PFSK-1 (cell line): Measurements from ENCODE around the gene SNX33. TPM values are rescaled to one million over a fixed set of nuclear protein-coding genes. Genes with fewer than 3 reads are reported as not detected.

ENCODE experiments used
- FOXP2 ChIP-seq: optimal IDR thresholded peaks from 2 replicates; pipeline ENCODE3; 2011; ENCODE audit warnings: borderline replicate concordance, control low read depth, inconsistent platforms; ENCODE audit not compliant: insufficient read depth; ENCODE audit errors: extremely low read length, extremely low read depth
- POLR2AphosphoS5 ChIP-seq: IDR thresholded peaks from 2 replicates; pipeline ENCODE4 v1.6.1; 2012; ENCODE audit warnings: low read depth, mild to moderate bottlenecking, control low read depth, low read length, moderate library complexity
- SIN3A ChIP-seq: IDR thresholded peaks from 2 replicates; pipeline ENCODE4 v1.6.1; 2012; ENCODE audit warnings: mild to moderate bottlenecking, low read length, moderate library complexity, borderline replicate concordance; ENCODE audit not compliant: insufficient read depth
- TAF1 ChIP-seq: IDR thresholded peaks from 2 replicates; pipeline ENCODE4 v1.6.1; 2012; ENCODE audit warnings: low read length, control low read depth, borderline replicate concordance; ENCODE audit not compliant: insufficient read depth
- polyA plus RNA-seq: library from polyadenylated mRNA; unstranded; fragments of >200 nt; gene quantifications from one replicate; pipeline ENCODE4 v1.2.1, GENCODE V29; 2012; ENCODE audit warnings: low read depth, missing spikeins; ENCODE audit not compliant: insufficient read length
- TF ChIP-seq, protein P1 (sequence below), 2 experiments: IDR thresholded peaks; 2 replicates each; pipeline versions ENCODE4 v1.6.1 to v1.8.0; 2011 to 2012; ENCODE audit warnings: low read depth in 2 of 2, low read length in 2 of 2, control low read depth in 1 of 2, inconsistent platforms in 1 of 2, mild to moderate bottlenecking in 1 of 2, moderate library complexity in 1 of 2; ENCODE audit not compliant: insufficient read depth in 1 of 2

SNX33 gene, protein sequence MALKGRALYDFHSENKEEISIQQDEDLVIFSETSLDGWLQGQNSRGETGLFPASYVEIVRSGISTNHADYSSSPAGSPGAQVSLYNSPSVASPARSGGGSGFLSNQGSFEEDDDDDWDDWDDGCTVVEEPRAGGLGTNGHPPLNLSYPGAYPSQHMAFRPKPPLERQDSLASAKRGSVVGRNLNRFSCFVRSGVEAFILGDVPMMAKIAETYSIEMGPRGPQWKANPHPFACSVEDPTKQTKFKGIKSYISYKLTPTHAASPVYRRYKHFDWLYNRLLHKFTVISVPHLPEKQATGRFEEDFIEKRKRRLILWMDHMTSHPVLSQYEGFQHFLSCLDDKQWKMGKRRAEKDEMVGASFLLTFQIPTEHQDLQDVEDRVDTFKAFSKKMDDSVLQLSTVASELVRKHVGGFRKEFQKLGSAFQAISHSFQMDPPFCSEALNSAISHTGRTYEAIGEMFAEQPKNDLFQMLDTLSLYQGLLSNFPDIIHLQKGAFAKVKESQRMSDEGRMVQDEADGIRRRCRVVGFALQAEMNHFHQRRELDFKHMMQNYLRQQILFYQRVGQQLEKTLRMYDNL
- 26.6 TPM for polyA plus RNA-seq

DNA sequence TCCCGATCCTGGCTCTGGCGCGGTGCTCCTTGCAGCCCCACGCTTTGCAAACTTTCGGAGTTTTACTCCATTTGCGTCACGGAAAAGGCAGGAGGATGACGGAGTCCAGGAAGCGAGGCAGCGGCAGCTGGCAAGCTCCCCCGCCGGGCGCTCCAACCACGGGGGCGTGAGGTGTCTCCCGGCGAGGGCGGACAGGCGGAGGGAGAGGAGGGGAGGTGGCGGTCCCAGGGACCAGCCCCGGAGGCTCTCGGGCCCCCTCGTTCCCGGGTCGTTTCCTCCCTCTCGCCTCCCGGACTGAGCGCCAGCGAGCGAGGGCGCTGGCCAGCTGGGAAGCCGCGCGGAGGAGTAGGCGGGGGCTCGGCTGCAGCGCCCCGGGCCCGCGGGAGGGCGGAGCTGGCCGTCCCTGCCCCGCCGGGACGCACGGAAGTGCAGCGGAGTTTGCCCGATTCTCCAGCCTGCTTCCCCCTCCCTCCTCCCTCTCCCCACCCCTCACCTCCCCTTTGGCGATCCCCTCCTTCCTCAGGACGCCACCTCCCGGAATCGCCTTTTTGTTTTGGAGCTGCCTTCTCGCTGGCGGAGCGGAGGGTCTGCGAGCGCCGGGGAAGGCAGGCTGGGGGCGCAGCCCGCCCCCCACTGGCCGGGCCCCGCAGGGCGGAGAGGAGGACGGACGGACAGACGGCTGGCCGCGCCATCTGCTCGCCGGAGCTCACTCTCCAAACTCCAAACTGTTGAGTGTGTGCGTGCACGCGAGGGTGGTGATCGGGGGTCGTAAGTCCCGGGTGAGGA, at the start of gene SNX33:
SNX33 (plus strand) TSS at position 543 of the 786 bp plus-strand sequence. CDS start 1,191 bp downstream, outside the sequence.
- TF ChIP-seq POLR2AphosphoS5 (no peak; the same call in 1 of the 2 replicates), SIN3A (no peak; the same call in 1 of the 2 replicates), FOXP2 (peak; percentile 55), TAF1 (peak; percentile 34; the same call in 1 of the 2 replicates)
- TF ChIP-seq, protein P1, sequence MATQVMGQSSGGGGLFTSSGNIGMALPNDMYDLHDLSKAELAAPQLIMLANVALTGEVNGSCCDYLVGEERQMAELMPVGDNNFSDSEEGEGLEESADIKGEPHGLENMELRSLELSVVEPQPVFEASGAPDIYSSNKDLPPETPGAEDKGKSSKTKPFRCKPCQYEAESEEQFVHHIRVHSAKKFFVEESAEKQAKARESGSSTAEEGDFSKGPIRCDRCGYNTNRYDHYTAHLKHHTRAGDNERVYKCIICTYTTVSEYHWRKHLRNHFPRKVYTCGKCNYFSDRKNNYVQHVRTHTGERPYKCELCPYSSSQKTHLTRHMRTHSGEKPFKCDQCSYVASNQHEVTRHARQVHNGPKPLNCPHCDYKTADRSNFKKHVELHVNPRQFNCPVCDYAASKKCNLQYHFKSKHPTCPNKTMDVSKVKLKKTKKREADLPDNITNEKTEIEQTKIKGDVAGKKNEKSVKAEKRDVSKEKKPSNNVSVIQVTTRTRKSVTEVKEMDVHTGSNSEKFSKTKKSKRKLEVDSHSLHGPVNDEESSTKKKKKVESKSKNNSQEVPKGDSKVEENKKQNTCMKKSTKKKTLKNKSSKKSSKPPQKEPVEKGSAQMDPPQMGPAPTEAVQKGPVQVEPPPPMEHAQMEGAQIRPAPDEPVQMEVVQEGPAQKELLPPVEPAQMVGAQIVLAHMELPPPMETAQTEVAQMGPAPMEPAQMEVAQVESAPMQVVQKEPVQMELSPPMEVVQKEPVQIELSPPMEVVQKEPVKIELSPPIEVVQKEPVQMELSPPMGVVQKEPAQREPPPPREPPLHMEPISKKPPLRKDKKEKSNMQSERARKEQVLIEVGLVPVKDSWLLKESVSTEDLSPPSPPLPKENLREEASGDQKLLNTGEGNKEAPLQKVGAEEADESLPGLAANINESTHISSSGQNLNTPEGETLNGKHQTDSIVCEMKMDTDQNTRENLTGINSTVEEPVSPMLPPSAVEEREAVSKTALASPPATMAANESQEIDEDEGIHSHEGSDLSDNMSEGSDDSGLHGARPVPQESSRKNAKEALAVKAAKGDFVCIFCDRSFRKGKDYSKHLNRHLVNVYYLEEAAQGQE (IDR thresholded peaks at IDR 0.05; ENCODE audit: insufficient read depth in 1 of 2, low read depth in 2 of 2, low read length in 2 of 2), result 0 out of 4 replicates have a peak, but pooled peaks have one; percentile 34 to 37

DNA sequence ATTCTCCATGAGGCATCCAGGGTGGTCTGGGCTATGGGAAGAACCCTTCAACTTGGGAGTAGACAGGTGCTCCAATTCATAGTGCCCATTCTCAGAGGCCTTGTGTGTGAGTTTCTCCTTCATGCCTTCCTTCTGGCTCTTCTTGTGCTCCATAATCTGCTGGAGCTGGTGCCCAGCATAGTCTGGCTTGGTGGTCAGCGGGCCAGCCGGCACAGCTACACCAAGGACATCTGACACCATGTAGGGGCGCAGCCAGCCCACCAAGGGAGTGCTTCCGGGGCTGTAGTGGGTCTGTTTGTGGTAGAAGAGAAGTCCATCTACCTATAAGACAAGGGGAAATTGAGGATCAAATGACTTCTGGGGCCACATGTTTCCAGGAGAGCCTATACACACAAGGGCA, 49.4 kb upstream of the SNX33 start:
- no peak for TF ChIP-seq POLR2AphosphoS5
- TF ChIP-seq SIN3A, result no peak
- TF ChIP-seq TAF1, result no peak
- TF ChIP-seq FOXP2, result no peak
- TF ChIP-seq, protein P1 (IDR thresholded peaks at IDR 0.05; ENCODE audit: insufficient read depth in 1 of 2, low read depth in 2 of 2, low read length in 2 of 2), result no peak

DNA sequence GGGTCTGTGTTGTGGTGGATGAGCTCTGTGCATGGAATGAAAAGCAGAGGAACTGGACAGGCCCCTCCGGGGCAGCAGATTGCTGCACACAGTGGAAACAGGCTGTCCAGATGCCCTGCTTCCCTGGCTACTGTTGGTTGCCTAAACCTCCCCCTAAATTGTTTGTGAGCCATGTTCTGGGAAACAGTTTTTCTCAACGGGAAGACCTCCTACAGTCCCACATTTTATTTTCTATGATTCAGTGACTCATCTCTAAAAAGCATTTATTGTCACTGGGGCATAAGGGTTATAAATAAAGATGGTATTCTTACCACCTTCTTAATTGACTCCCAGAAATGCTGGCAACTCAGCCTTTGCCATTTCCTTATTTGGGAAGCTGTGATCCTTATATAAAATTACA, 48.3 kb upstream of the SNX33 start:
- TF ChIP-seq FOXP2 (no peak), SIN3A (no peak), TAF1 (no peak), POLR2AphosphoS5 (no peak)
- TF ChIP-seq, protein P1 (IDR thresholded peaks at IDR 0.05; ENCODE audit: insufficient read depth in 1 of 2, low read depth in 2 of 2, low read length in 2 of 2), result no peak

DNA sequence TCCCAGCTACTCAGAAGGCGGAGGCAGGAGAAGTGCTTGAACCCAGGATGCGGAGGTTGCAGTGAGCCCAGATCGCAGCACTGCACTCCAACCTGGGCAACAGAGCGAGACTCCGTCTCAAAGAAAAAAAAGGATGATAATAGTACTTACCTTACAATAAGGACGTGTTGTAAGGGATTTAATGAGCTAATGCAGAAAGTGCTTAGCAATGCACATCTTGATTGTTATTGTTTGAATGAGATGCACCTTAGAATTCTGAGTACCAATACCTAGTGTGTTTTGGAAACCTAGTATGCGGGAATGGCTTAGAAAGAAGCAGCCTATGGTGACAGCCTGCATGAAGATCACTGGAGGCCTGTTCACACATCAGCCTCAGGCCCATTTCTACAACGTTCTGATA, 41.7 kb upstream of the SNX33 start:
- TF ChIP-seq FOXP2 (no peak), TAF1 (no peak), SIN3A (no peak), POLR2AphosphoS5 (no peak)
- TF ChIP-seq, protein P1 (IDR thresholded peaks at IDR 0.05; ENCODE audit: insufficient read depth in 1 of 2, low read depth in 2 of 2, low read length in 2 of 2), result no peak
